Measurements from ENCODE around the gene ZNF749.

ZNF749 gene

DNA sequence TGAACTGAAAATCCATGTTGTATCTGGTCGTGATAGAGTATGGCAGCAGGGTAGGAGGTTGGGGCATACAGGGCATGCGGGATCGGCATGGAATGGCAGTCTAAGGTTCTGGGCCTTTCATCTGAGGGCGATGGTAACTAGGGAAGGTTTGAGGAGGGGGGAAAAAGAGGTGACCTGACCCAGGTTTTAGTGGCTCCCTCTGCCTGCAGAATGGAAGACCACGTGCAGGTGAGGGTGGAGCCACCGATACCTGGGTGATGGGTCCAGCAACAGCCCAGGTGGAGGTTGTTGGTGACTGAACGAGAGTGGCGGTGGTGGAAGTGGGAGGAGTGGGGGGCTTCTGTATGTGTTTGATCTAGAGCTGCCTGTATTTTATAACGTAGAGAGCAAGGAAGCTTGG, 3.8 kb downstream of the ZNF749 start:
- TF ChIP-seq, protein P1, sequence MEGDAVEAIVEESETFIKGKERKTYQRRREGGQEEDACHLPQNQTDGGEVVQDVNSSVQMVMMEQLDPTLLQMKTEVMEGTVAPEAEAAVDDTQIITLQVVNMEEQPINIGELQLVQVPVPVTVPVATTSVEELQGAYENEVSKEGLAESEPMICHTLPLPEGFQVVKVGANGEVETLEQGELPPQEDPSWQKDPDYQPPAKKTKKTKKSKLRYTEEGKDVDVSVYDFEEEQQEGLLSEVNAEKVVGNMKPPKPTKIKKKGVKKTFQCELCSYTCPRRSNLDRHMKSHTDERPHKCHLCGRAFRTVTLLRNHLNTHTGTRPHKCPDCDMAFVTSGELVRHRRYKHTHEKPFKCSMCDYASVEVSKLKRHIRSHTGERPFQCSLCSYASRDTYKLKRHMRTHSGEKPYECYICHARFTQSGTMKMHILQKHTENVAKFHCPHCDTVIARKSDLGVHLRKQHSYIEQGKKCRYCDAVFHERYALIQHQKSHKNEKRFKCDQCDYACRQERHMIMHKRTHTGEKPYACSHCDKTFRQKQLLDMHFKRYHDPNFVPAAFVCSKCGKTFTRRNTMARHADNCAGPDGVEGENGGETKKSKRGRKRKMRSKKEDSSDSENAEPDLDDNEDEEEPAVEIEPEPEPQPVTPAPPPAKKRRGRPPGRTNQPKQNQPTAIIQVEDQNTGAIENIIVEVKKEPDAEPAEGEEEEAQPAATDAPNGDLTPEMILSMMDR (IDR thresholded peaks at IDR 0.05), result no peak

- TF ChIP-seq, protein P1 (IDR thresholded peaks at IDR 0.05), result no peak
Measured at GRCh38 chr19:57441979-57442752, 7.0 kb downstream of the ZNF749 start.

- TF ChIP-seq, protein P1 (IDR thresholded peaks at IDR 0.05), result no peak
Measured at GRCh38 chr19:57443121-57443696, 8.1 kb downstream of the ZNF749 start.

DNA sequence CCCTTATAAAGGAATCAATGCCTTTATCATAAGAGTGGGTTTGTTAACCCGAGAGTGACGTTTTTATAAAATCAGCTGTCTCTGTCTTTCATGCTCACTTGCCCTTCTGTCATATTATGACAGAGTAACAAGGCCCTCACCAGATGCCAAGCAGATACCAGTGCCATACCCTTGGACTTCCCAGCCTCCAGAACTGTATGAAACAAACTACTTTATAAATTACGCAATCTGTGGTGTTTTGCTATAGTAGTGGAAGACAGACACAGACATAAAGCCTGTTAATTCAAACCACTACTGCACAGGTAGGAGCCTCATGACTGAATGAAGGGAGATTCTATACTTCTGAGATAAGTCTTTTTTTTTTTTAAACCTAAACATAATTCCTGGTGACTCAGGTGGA, 17.2 kb downstream of the ZNF749 start:
- TF ChIP-seq, protein P1 (IDR thresholded peaks at IDR 0.05), result no peak

GRCh38 chr19:57465680-57466381, 30.7 kb downstream of the ZNF749 start:
- TF ChIP-seq, protein P1 (IDR thresholded peaks at IDR 0.05), result peak; percentile 43; the same call in 1 of the 2 replicates

DNA sequence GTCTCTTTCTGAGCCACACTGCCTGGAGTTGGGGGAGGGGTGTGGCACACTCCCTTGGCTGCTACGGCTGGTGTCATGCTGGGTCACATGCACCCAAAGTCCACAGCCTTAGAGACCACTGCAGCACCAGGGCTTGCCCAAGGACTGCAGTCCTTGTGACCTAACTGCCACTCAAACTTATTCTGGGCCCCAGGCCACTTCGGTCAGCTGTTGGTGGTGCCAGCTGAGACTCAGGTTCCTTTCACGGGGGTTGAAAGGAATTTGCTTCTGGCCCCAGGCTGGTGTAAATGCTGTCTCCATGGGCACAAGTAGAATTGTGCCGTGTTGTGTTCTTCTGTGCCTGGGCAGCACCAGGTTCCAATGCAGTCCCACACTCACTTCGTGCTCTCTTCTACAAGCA, 31.4 kb downstream of the ZNF749 start:
- TF ChIP-seq, protein P1 (IDR thresholded peaks at IDR 0.05), result no peak

- TF ChIP-seq, protein P1 (IDR thresholded peaks at IDR 0.05), result no peak
Measured at GRCh38 chr19:57473646-57474045, 38.5 kb downstream of the ZNF749 start.
